ENCODE measurements around the gene UNC13B.

DNA sequence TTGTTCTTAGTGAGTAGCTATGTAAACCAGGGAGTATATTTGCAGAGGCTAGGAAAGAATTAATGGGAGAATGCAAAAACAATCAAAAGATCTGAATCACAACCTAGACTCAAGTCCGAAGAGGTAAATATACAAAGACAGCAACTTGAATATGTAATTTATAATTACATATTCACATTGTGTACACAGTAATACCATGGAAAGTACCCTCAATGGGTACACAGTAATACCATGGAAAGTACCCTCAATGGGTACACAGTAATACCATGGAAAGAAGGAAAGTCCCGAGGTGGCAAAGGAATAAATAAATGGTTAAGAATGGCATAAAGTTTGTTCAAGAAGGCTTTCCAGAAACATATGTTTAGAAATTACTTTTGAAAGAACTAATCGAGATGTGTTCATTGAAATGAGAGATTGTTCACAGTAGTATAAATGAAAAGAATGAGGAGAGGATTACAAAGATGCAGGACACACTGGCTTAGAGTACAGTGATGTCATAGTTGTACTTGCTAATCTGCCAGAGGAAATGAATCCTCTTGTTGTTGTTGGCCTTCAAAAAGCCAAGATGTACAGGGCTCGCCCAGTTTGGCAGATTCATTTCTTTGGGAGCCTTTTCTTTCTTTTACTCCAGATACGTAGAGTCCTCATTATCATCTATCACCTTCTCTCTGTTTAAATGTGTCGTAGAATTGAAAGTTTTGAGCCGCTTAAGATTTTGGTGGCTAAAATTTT lies 116.0 kb downstream of the UNC13B start:
- TF ChIP-seq CTCF (IDR thresholded peaks at IDR 0.05): no peak
- TF ChIP-seq EZH2 (IDR thresholded peaks at IDR 0.05; ENCODE audit: borderline replicate concordance, insufficient read depth, low read depth, low read length, poor library complexity, severe bottlenecking): no peak

Measured in B cell (primary cell).